ENCODE data around the gene BANP.
"Not testable (repeated sequence)": the region's sequence is repeated elsewhere in the genome, so short reads cannot be mapped to it uniquely, and the experiment has no call there.

- TF ChIP-seq BHLHE40 (IDR thresholded peaks at IDR 0.05; ENCODE audit: borderline replicate concordance); ARNT (IDR thresholded peaks at IDR 0.05); FOXK2 (IDR thresholded peaks at IDR 0.05); SP1 (IDR thresholded peaks at IDR 0.05); ELF4 (IDR thresholded peaks at IDR 0.05): not testable (repeated sequence)
Measured at GRCh38 chr16:88096659-88097058, 145.4 kb downstream of the BANP start.

All from HEK293T (cell line).